ENCODE data around the gene MOV10. TPM values are rescaled to one million over a fixed set of nuclear protein-coding genes. Genes with fewer than 3 reads are reported as not detected.

The MOV10 gene
- total and polyA plus RNA-seq, 9 of the 15 experiments (the other 6 are each of a cell fraction or from before 2014, with no cell fraction given), result 16.7 to 105 (median 49.5) TPM

DNA sequence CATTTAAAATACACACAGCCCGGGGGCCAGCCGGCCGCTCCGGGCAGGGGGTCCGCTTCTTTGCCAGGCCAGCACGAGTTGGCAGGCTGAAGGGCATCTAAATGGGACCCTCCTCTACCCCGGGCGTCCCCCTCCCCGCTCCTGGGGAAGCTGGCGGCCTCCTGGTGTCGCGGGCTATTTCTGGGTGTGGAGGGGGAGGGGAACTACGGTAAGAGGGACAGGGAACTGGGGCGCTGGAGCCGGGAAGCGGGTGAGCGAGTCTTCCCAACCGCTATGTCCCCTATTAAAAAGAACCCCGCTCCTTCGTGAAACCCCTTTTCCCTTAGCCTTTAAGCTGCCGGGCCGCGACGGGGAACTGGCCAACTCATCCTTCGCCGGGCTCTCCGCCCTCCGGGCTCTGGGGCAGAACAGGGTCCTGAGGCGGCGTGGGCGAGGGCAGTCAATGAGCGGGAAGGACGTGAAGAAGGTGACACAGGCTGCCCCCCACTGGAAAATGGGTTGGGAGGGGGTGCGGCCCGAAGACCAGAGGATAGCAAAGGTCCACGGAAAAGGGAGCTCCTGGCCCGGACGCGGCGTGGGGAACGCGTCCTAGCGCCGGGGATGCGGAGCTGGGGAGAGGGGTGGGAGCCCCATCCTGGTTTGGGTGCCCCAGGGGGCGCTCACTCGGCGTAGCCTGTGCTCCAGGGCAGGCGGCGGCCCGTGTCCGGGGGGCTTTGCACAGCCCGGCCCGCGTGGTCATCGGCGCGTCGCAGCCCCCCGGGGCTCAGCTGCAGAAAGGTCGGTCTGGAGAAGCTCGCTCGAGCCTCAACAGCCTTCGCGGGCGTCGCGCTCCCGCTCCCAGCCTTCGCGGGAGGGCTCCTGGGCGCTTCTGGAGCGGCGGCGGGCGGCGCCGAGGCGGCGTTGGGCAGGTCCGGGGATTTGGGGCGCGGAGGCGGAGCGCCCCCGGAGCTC is 40.1 kb downstream of the MOV10 start (continued):
- TF ChIP-seq, protein P1, sequence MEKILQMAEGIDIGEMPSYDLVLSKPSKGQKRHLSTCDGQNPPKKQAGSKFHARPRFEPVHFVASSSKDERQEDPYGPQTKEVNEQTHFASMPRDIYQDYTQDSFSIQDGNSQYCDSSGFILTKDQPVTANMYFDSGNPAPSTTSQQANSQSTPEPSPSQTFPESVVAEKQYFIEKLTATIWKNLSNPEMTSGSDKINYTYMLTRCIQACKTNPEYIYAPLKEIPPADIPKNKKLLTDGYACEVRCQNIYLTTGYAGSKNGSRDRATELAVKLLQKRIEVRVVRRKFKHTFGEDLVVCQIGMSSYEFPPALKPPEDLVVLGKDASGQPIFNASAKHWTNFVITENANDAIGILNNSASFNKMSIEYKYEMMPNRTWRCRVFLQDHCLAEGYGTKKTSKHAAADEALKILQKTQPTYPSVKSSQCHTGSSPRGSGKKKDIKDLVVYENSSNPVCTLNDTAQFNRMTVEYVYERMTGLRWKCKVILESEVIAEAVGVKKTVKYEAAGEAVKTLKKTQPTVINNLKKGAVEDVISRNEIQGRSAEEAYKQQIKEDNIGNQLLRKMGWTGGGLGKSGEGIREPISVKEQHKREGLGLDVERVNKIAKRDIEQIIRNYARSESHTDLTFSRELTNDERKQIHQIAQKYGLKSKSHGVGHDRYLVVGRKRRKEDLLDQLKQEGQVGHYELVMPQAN (IDR thresholded peaks at IDR 0.05; ENCODE audit: borderline replicate concordance), result no peak
- TF ChIP-seq ZNF778 (CRISPR knock-in tag; IDR thresholded peaks at IDR 0.05) (no peak), SNRNP70 (optimal IDR thresholded peaks at IDR 0.05; ENCODE audit: low read depth, low read length) (no peak), FOXJ2 (tag; IDR thresholded peaks at IDR 0.05) (no peak), IRF2 (CRISPR knock-in tag; IDR thresholded peaks at IDR 0.05) (no peak), ELF1 (tag; IDR thresholded peaks at IDR 0.05) (no peak), DIDO1 (tag; IDR thresholded peaks at IDR 0.05; ENCODE audit: low read depth) (no peak), NFE2 (IDR thresholded peaks at IDR 0.05; ENCODE audit: low read depth) (no peak)
- TF ChIP-seq, protein P2, sequence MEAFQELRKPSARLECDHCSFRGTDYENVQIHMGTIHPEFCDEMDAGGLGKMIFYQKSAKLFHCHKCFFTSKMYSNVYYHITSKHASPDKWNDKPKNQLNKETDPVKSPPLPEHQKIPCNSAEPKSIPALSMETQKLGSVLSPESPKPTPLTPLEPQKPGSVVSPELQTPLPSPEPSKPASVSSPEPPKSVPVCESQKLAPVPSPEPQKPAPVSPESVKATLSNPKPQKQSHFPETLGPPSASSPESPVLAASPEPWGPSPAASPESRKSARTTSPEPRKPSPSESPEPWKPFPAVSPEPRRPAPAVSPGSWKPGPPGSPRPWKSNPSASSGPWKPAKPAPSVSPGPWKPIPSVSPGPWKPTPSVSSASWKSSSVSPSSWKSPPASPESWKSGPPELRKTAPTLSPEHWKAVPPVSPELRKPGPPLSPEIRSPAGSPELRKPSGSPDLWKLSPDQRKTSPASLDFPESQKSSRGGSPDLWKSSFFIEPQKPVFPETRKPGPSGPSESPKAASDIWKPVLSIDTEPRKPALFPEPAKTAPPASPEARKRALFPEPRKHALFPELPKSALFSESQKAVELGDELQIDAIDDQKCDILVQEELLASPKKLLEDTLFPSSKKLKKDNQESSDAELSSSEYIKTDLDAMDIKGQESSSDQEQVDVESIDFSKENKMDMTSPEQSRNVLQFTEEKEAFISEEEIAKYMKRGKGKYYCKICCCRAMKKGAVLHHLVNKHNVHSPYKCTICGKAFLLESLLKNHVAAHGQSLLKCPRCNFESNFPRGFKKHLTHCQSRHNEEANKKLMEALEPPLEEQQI (IDR thresholded peaks at IDR 0.05), result no peak
- TF ChIP-seq, protein P3, sequence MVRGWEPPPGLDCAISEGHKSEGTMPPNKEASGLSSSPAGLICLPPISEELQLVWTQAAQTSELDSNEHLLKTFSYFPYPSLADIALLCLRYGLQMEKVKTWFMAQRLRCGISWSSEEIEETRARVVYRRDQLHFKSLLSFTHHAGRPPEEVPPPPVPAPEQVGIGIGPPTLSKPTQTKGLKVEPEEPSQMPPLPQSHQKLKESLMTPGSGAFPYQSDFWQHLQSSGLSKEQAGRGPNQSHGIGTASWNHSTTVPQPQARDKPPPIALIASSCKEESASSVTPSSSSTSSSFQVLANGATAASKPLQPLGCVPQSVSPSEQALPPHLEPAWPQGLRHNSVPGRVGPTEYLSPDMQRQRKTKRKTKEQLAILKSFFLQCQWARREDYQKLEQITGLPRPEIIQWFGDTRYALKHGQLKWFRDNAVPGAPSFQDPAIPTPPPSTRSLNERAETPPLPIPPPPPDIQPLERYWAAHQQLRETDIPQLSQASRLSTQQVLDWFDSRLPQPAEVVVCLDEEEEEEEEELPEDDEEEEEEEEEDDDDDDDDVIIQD (CRISPR knock-in tag; IDR thresholded peaks at IDR 0.05), result no peak
- TF ChIP-seq, protein P4, sequence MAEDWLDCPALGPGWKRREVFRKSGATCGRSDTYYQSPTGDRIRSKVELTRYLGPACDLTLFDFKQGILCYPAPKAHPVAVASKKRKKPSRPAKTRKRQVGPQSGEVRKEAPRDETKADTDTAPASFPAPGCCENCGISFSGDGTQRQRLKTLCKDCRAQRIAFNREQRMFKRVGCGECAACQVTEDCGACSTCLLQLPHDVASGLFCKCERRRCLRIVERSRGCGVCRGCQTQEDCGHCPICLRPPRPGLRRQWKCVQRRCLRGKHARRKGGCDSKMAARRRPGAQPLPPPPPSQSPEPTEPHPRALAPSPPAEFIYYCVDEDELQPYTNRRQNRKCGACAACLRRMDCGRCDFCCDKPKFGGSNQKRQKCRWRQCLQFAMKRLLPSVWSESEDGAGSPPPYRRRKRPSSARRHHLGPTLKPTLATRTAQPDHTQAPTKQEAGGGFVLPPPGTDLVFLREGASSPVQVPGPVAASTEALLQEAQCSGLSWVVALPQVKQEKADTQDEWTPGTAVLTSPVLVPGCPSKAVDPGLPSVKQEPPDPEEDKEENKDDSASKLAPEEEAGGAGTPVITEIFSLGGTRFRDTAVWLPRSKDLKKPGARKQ (CRISPR knock-in tag; IDR thresholded peaks at IDR 0.05), result no peak
- TF ChIP-seq, protein P5, sequence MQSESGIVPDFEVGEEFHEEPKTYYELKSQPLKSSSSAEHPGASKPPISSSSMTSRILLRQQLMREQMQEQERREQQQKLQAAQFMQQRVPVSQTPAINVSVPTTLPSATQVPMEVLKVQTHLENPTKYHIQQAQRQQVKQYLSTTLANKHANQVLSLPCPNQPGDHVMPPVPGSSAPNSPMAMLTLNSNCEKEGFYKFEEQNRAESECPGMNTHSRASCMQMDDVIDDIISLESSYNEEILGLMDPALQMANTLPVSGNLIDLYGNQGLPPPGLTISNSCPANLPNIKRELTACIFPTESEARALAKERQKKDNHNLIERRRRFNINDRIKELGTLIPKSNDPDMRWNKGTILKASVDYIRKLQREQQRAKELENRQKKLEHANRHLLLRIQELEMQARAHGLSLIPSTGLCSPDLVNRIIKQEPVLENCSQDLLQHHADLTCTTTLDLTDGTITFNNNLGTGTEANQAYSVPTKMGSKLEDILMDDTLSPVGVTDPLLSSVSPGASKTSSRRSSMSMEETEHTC (IDR thresholded peaks at IDR 0.05), result no peak
- TF ChIP-seq, protein P6, sequence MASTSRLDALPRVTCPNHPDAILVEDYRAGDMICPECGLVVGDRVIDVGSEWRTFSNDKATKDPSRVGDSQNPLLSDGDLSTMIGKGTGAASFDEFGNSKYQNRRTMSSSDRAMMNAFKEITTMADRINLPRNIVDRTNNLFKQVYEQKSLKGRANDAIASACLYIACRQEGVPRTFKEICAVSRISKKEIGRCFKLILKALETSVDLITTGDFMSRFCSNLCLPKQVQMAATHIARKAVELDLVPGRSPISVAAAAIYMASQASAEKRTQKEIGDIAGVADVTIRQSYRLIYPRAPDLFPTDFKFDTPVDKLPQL (IDR thresholded peaks at IDR 0.05; ENCODE audit: extremely low read depth, insufficient read length), result no peak
- TF ChIP-seq, protein P7, sequence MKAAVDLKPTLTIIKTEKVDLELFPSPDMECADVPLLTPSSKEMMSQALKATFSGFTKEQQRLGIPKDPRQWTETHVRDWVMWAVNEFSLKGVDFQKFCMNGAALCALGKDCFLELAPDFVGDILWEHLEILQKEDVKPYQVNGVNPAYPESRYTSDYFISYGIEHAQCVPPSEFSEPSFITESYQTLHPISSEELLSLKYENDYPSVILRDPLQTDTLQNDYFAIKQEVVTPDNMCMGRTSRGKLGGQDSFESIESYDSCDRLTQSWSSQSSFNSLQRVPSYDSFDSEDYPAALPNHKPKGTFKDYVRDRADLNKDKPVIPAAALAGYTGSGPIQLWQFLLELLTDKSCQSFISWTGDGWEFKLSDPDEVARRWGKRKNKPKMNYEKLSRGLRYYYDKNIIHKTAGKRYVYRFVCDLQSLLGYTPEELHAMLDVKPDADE (conservative IDR thresholded peaks at IDR 0.05; ENCODE audit: control insufficient read depth, low read depth, low read length), result no peak; the same call in none of the 2 replicates
